OCI-LY1 (cell line): ENCODE results near the gene LEF1.

Experiments
- CTCF ChIP-seq: fragments of 200-600 bp; sonication (generic), shearing (Covaris generic); IDR thresholded peaks from 2 replicates; pipeline ENCODE4 v1.5.1; 2017; ENCODE audit warnings: mild to moderate bottlenecking, antibody characterized with exemption, low read length, moderate library complexity, mixed read lengths
- EZH2 ChIP-seq: fragments of 200-600 bp; sonication (generic), shearing (Covaris generic); IDR thresholded peaks from 2 replicates; pipeline ENCODE4 v1.8.0; 2017; ENCODE audit warnings: borderline replicate concordance, mixed run types, mild to moderate bottlenecking, antibody characterized with exemption, low read length, moderate library complexity, mixed read lengths

DNA sequence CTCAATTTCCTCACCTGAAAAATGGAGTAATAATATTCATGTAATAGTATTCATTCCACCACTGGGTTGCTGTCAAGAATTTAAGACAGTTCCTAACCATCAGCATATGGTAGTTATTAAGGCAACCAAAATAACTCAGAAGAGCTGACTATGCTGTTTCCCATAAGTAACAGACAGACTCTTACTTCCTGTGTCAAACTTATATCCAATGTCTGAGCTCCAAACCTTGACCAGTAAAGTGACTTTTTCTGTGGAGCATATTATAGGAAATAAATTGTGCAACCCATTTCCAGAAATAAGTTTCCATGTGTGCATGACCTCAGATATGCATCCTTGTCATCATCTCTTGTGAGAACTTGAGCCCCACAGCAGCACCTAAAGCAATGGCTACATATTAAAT, 100.3 kb downstream of the LEF1 start:
- TF ChIP-seq CTCF (no peak), EZH2 (no peak)
